Measurements from ENCODE around the gene PUS1.
"Not testable (repeated sequence)": the region's sequence is repeated elsewhere in the genome, so short reads cannot be mapped to it uniquely, and the experiment has no call there.

The PUS1 gene

DNA sequence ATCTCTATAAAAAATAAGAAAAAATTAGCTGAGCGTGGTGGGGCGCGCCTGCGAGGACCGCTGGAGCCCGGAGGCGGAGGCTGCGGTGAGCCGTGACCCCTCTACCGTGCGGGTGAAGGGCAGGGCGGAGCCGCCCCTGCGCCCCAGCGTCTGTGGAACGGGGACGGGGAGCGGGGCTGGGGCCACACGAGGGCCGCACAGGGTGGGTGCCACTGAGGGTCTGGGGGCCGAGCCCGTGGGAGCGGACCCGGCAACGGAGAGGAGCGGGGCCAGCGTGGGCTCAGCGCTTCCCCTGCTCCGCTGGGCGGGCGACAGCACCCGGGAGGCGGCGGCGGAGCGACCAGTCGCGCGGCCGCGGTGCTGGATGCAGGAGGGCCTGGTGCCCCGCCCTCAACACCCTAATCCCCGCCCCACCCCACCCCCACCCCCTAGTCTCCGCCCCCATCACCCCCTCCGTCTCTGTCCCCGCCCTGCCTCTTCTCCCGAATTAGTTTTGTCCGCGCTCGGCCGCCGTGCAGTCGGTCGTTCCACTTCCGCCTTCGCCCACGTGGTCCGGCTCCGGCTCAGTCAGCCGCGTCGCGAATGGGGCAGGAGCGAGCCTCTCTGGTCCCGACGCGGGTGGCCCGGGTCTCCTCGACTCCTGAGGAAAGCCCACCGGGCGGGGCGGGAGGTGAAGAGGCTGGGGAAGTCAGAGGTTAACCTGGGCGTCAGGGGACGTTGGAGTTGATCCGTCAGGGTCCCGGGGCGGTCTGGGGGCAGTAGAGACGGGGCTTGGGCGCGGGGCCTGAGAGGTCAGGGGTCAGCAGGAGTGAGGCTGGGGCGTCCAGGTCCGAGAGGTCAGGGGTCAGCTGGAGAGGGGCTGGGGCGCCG, at the start of gene PUS1:
PUS1 (plus strand) TSS at position 566 of the 870 bp plus-strand sequence. CDS start 447 bp downstream, outside the sequence.
- DNase-seq: peak; percentile 92 to 93

DNA sequence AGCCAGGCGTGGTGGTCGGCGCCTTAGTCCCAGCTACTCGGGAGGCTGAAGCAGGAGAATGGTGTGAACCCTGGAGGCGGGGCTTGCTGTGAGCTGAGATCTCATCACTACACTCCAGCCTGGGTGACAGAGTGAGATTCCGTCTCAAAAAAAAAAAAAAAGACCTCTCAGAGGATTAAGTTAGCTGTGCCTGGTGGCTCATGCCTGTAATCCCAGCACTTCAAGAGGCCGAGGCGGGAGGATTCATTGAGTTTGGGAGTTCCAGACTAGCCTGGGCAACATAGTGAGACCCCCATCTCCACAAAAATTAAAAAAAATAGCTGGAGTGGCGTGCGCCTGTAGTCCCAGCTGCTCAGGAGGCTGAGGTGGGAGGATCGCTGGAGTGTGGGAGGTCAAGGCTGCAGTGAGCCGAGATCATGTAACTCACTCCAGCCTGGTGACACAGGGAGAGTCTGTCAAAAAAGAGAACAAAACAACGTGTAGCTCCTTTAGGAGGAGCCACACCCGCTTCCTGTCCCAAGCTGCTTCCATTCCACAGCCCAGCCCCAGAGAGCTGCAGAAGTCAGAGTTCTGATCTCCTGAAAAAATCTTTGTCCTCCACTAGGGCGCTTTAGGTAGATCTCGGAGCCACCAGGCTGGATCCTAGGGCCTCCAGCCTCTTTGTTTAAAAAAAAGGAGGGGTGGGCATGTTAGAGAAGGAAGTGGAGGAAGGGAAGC, 46.1 kb upstream of the PUS1 start:
- no peak for DNase-seq

DNA sequence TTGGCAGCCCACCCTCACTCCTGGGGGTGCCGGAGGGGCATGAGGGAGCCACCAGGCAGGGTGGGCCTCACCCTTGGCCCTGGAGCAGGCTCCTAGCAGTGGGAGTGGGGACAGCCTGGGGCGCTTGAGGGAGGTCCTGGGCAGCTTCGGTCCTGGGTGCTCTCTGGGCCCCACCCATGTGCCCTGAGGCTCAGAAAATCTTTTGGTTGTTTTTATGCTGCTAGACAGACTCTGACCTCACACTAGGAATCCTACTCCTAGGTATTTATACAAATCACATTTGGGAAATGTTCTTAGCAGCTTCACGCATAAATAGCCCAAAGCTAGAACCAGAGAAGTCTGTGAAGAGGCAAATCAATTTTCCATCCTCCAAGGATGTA, 45.6 kb upstream of the PUS1 start:
- no peak for DNase-seq

DNA sequence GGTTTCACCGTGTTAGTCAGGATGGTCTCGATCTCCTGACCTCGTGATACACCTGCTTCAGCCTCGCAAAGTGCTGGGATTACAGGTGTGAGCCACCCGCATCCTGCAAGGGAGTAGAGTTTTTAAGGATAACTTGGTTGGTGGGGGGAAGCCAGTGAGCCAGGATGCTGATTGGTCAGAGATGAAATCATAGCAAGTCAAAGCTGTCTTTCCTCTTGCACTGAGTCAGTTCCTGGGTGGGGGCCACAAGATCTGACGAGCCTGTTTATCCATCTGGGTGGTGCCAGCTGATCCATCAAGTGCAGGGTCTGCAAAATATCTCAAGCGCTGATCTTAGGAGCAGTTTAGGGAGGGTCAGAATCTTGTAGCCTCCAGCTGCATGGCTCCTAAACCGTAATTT, 44.0 kb upstream of the PUS1 start:
- DNase-seq: not testable (repeated sequence)

DNA sequence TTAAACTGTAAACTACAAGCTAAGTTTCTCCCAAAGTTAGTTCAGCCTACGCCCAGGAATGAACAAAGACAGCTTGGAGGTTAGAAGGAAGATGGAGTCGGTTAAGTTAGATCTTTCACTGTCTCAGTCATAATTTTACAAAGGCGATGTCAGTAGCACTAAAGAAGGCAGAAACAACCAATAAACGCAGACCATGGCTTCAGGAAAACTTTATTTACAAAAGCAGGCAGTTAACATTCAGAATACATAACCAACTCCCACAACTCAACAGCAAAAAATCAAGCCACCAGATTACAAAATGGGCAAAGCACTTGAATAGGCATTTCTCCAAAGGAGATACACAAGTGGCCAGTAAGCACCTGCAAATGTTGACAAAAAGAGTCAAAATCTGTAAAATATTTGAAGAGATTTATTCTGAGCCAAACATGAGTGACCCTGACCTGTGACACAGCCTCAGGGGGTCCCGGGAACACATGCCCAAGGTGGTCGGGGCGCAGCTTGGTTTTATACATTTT, 43.5 kb upstream of the PUS1 start:
- DNase-seq: no peak

DNA sequence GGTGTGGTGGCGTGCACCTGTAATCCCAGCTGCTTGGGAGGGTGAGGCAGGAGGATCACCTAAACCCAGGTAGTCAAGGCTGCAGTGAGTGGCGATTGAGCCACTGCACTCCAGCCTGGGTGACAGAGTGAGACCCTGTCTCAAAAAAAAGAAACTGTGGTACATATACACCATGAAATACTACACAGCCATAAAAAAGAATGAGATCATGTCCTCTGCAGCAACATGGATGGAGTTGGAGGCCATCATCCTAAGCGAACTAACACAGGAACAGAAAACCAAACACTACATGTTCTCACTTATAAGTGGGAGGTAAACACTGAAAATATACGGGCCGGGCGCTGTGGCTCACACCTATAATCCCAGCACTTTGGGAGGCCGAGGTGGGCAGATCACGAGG, 37.4 kb upstream of the PUS1 start:
- DNase-seq: not testable (repeated sequence)

DNA sequence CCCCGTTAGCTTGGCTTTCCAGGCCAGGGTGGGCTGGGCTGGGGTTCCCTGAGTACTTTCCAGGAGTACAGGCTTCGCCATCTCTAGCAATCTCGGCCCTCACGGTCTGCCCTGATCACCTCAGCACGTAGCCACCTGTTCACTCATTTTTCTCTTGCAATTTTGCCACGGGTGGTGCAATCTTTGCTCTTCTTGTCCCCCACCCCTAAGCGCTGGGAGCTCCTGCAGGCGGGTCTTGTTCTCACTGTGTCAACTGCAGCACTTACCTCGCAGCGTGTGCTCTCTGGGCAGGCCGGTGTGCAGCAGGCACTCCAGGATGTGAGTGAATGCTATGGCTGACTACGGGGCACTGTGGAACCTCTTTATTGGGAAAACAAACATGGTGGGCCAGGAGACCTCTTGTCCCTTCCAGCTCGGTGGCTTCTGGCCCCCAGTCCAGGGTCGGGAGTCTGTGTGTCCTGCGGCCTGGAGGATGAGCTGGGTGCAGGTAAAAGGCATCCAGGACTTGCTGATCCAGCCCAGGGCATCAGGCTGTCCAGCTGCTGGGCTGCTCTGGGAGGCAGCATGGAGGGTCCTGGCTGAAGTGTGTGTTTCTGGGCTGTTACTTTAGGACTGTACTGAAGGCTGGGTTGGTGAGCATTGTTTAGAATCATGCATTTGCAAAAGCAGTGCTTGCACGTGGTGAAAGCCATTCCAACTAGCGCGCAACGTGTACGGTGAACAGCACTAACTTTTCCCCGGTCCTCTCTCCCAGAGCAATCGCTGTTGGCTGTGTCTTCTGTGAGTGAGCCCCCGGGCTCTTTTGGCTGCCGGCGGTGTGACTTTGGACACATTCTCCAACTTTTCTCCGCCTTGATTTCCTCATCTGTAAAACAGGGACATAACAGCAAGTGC, 36.1 kb upstream of the PUS1 start:
- no peak for DNase-seq

DNA sequence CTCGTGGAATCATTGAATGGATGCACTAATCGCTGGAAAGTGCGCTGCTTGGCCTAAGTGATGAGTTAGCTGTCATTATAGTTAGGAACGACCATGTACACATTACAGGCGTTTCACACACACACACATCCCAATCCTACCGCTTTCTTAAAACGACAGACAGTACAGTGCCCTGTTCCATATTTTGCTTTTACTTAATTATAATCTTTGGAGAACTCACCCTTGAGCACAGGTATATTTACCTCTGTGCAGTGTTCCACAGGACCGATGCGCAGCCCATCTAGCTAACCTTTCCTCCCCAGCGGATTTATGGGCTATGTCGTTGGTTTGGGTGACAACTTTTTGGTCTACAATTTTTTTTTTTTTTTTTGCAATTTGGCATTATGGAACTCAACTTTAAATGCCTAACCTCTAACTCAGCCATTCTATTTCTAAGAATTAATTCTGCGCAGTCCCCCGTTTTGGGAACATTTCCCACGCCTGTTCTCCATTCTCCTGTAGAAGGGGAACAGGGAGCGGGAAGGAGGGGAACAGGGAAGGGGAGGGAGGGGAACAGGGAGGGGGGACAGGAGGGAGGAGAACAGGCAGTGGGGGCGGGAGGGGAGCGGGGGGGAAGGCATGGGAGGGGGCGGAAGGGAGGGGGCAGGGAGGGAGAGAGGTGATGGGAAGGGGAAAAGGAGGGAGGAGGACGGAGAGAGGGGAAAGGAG, 35.3 kb upstream of the PUS1 start:
- no peak for DNase-seq

DNA sequence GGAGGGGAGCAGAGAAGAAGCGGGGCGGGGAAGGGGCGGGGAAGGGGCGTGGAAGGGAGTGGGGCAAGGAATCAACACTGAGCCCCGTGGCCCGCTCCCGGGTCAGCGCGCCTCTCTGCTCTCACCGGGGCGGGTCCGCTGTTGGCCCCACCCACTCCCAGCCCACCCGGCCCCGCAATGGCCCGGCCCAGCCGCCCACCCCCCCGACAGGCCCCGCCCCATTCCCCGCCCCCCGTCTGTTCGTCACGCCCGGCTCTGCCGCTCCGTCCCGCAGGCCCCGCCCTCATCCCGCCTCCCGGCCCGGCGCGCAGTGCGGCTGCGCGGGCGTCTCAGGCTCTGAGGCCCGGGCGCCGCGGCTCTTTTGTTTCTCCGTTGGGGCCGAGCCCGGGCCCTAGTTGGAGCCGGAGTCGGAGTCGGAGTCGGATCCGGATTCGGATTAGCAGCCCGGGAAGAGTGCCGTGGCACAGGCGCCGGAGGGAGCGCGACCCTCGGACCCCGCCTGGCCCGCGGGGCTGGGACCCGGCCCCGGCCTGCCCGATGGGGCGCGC, 34.7 kb upstream of the PUS1 start, which contains the start of gene ULK1:
ULK1 (plus strand) TSS at position 310 of the 548 bp plus-strand sequence. CDS start 380 bp downstream, outside the sequence.
- DNase-seq: peak; percentile 92 to 93

DNA sequence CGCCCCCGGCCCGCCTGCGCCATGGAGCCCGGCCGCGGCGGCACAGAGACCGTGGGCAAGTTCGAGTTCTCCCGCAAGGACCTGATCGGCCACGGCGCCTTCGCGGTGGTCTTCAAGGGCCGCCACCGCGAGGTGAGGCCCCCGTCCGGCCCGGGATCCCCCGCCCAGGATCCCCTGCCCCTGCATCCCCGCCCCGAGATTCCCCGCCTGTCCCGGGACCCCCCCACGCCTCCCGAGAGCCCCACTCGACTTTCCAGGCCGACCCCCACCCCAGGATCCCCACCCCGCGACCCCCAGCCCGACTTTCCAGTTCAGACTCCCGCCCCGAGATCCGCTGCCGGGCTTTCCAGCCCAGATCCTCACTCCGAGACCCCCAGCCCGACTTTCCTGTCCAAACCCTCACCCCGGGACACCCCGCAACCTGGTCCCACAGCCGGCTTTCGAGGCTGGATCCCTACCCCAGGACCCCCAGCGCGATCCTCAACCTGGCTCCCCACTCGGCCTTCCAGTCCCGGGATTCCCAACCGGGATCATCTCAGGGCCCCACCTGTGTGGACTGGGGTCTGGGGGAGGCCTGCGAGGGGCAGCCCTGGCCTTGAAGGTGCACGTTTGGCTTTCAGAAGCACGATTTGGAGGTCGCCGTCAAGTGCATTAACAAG, 34.0 kb upstream of the PUS1 start:
- peak; percentile 8 to 20 for DNase-seq

DNA sequence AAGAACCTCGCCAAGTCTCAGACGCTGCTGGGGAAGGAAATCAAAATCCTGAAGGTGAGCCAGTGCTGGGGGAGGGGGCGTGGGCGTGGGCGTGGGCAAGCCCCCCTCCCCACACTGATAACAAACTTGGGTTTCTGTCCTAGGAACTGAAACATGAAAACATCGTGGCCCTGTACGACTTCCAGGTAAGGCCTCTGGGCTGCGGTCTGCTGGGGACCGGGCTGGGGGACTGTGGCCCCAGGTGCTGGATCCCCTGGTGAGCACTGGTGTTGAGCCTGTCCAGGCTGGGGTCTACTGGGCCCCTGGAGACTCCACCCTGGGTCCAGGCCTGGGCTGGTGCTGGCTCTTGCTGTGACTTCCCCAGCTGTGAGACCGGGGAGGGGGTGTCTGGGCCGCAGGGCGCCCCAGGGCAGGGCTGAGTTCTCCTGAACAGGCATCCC, 33.4 kb upstream of the PUS1 start:
- DNase-seq: peak in 1 of 2 experiments; percentile 9

DNA sequence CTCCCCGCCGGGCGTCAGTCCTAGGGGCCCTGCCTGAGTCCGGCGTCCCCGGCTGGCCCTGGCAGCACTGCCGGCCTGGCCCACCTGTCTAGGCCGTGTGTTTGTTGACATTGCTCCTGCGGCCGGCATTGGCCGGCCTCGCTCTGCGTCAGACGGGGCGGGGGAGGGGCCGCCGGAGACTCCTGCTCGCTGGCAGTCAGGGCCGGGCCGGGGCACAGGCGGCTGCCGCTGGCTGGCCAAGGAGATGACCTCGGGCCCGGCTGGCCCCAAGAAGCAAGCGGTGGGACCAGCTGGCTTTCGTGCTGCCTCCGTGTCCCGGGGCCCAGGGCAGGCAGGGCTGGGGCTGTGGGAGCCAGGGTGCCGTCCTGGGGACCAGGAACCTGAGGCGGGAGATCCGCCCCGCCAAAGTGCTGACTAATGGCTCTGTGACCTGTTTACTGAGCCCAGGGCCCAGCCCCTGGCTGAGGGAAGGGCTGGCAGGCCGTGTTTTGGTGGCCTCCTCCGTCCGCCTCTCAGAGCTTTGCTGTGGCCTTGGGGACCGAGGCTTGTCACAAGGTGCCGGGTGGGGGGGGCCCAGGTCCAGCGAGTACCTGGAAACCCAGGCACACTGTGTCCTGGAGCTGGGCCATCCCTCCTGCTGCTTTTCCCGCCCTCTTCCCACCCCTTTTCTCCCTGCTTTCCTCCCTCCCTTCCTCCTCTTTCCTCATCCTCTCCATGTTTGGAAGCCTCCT, 32.8 kb upstream of the PUS1 start:
- DNase-seq: peak; percentile 75 to 78

DNA sequence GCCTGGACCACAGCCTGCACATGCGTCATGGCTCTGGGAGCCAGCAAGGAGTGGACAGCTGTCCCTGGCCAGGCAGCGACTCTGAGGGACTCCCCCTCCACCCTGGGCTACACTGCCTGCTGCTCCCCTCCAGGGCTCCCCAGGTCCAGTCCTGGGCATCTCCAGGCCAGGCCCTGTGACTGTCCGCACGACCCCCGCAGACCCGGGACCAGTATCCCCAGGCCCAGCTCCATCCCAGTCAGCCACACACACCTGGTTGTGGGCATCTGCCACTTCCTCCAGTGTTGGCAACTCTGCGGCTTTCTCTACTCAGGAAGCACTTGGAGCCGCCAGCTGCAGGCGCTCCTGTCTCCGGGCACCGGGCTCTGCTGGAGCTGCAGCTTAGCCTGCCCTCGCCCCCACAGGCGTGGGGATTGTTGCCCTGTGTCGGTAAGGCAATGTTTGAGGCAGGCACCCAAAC, 32.2 kb upstream of the PUS1 start:
- DNase-seq: no peak

DNA sequence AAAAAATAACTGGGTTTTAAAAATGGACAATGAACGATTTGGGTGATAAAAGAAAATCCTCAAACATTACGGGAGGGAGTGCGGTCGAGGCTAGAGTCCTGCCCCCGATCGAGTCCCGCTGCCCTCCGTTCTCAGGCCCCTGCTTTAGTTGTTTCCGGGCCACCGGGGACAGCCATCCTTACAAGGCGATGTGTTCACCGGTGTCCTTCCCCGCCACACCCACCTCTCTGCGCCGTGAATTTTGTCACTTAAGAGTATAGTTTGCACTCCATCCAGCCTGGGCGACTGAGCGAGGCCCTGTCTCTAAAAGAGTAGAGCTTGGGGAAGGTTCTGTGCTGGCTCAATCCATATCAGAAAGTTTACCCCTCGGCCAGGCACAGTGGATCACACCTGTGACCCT, 31.8 kb upstream of the PUS1 start:
- DNase-seq: no peak

DNA sequence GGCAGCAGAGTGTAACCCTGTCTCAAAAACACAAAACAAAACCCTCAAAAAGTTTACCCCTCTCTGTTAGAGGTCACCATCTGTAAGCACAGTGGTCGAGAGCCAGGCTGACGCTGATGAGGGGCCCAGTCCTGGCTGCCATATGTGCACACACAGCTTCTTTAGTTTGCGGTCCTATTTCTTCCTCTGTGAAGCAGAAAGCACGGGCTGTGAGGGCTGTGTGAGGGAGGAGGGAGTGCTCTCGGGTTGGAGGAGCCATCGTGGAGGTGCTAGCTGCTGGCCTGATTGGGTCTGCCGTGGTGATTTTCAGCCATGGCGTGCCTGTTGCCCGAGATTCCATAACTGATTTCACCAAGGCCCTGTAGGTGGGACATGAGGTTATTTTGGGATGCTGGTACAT, 31.2 kb upstream of the PUS1 start:
- DNase-seq: no peak

DNA sequence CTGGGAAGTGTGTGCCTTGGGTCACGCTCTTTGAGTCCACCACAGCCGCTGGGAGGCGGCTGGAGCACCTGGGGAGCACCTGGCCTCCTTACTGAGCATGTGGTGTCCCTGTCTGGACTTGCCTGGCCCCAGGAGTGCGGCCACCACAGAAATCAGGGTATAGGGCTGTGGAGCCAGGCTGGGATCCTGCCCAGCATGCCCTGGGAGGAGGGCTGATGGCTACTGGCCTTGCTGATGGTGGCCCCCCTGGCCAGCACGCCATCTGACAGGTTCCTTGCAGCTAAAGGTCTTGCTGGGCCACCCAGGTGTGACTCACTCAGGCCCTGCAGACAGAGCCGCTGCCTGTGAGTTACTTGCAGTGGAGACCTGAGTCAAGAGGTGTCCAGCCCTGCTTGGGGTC, 28.7 kb upstream of the PUS1 start:
- no peak for DNase-seq

DNA sequence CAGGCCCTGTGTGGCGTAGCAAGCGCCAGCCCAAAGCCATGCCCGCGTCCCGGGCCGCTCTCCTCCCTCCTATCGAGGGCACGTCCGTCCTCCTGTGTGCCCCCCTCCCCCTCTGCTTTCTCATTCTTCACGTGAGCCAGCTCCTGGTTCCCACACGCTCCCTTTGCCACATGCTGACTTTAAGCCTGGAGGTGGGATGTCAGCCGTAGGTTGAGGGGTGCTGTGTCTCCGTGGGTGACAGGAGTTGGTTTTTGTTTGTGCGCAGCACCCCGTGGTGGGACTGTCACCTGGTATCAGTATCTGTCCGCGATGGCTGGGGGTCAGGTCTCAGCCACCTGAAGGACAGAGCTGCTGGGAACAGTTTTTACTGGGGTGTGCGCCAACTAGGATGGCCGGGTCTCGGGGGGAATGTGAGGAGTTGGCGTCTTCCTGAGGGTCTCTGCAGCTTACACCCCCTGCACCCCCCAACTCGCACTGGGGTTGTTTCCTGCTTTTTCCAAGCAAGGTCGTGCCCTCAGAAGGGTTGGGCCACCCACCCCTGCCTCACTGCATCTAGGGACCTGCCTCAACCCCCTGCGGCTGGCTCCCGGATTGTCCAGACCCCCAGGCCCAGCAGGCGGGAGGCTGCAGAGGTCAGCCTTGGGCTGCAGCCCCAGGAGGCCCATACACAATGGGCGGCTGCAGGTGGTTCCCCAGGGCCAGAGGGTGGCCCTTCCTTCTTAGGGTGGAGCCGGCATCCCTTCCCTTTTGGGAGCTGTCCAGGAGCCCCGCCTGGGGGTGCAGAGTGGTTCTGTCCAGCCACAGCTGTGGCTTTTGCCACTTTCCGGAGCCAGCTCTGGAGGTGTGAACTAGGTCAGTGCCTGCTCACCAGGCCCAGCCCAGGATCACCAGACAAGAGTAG, 27.4 kb upstream of the PUS1 start:
- no peak for DNase-seq

DNA sequence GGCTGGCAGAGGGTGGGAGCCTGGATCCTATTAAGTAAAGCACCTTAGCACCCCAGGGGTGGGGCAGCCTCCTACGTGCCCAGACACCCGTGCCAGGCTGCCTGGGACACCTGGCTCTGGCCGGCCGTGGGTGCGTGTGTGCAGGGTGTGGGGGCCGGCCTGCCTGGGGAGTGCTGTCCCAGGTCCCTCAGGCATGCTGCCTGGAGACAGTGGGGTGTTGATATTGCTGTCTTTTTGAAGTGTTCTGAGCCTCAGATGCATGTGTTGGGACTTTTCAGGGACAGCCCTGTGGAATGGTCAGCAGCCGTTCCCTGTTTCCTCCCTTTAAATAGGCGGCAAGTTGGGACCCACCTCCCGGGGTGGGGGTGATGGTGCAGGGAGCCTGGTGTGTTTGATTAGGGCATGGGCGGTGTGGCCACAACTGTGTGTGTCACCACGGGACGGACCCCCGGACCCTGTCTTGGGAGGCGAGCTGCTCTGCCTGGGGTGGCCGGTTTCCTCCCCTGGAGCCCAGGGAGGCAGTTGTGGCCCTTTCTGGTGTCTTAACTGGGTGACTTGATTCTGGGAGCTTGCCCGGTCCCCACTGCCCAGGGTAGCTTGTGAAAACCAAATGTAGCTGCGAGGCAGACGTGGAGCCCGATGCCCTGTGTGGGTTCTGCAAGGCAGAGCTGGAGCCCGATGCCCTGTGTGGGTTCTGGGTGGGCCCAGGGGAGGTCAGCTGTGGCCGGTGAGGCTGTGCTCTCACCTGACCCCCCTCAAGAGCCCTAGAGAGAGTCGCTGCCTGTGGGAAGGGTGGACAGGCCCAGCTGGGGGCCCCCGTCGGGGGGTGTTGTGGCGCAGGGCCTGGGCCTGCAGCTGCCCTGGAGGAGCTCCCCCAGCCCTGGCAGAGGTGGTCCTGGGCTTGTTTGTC, 26.5 kb upstream of the PUS1 start:
- no peak for DNase-seq
